Hepatic stellate cell (primary cell): Measurements from ENCODE around the gene NALCN.

ENCODE experiments used
- DNase-seq: peaks from one replicate; pipeline ENCODE4 v3.0.0; 2011; ENCODE audit warnings: low spot score

The NALCN gene

DNA sequence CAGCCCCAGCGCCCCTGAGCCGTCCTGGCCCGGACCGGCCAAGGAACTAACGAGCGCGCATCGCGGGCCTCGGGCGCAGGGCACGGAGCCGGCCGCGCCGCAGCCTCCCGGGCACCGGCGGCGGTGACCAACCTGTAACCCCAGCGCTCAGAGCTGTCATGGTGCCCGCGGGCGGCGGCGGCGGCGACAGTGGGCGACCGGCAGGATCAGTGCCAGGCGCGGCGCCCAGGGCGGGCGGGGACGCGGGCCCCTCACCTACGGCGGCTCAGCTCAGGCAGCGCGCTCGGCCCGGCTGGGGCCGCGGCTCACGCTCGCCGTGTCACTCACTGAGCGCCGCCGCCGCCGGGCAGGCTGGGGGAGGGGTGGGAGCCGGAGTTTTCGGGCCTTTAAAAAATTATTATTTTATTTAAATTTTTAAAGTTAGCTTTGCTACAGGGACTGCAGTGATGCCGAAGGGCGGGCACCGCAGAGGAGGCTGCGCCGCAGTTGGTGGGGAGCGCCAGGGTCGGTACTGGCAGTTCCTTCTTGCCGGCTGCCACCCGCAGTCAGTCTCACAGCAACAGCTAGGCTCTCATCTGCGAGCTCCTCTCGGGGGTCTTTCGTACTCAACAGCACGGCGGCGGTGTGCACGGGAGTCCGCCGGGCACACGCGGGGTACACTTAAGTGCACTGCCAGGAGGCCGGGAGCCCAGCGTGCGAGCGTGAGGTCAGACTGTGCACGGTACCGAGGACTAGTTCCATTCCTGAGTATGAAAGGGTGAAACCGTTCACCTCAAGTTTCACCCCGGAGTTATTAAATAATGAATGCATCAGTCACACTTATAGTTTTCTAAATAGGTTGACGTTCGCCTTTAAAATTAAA lies at the start of gene NALCN:
NALCN (minus strand) TSS at position 328 of the 862 bp plus-strand sequence. CDS start 17,382 bp downstream, outside the sequence.
- DNase-seq: peak; percentile 40

DNA sequence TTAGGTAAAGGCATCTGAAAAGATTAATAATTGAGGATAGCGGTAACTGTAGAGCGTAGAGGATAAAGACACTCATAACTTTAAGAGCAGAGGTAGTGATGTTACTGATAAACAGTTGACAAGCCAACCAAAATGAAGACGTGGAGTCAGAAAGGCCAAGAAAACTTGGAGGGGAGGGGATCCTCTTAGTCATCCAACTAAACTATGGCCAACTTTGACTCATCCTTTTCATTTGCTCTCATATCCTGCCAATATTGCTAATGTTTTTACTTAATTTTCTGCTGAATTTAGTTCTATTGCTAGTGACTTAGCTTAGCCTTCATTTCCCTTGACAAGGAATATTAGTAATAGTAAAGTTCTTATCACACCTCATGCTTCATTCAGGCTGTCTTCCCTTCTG lies 49.6 kb upstream of the NALCN start:
- DNase-seq: no peak

DNA sequence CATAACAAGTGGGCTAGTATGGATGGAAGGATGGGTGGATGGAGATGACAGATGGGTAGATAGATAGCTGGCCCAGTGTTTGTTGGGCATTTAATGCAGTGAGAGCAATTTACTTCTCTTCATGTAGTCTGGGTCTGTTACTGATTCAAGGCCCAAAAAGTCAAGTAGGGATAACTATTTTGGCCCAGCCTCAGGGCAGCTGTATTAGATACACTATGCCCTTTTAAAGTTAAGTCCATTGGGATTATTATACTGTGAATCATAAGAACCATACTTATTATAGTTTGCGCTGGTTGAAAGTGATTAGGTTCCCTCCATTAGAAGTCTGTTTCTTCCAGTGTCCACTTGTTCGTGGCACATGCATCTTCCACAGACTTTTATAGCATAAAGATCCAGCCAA lies 40.9 kb upstream of the NALCN start:
- DNase-seq: no peak

DNA sequence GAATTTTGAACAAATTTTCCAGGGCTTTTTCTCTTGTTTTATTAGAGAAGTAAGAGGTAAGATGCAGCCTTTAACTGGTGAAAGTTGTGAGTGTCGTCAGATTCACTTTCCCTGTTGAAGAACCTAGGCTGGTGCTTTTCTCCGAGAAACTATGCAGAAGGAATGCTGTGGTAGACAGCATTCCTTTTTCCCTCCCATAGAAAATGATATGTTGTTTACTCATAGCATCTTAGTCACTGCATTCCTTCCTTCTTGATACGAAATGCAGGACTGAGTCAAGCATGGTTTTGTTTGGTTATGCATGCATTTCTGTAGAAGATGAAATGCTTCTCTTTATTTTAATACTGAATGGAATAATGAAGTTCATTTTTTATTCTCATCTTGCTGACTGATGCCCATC lies 39.6 kb upstream of the NALCN start:
- DNase-seq: peak; percentile 72

DNA sequence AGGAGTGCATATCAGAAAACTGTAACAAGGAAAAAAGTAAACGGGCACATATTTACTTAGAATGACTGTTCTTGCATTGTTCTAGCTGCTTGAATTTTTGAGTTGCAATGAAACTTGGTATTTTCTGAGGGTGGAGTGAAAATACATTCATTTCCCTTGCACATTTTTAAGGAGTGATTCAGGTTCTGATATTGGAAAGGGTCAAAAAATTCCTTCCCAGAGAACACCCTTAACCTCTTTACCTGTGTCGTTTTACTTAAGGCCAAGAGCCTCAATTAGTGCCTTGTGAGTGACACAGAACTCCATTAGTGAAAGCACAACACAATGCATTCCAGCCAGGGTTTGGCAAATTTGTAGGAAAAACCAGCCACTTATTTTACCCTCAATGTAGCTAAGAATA lies 38.5 kb upstream of the NALCN start:
- no peak for DNase-seq

DNA sequence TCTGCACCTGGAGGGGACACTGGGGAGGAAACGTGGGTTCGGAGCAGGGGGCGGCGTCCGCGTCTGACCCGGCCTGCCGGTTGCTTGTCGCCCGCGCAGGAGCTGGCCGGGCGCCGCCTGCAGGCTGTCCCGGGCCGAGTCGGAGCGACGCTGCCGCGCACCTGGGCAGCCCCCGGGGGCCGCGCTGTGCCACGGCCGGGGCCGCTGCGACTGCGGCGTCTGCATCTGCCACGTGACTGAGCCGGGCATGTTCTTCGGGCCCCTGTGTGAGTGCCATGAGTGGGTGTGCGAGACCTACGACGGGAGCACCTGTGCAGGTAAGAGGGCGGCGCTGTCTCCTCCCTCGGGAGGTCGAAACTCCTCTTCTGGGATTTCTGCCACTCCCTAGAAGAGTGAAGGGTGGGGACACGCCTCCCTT lies 37.5 kb upstream of the NALCN start:
- no peak for DNase-seq

DNA sequence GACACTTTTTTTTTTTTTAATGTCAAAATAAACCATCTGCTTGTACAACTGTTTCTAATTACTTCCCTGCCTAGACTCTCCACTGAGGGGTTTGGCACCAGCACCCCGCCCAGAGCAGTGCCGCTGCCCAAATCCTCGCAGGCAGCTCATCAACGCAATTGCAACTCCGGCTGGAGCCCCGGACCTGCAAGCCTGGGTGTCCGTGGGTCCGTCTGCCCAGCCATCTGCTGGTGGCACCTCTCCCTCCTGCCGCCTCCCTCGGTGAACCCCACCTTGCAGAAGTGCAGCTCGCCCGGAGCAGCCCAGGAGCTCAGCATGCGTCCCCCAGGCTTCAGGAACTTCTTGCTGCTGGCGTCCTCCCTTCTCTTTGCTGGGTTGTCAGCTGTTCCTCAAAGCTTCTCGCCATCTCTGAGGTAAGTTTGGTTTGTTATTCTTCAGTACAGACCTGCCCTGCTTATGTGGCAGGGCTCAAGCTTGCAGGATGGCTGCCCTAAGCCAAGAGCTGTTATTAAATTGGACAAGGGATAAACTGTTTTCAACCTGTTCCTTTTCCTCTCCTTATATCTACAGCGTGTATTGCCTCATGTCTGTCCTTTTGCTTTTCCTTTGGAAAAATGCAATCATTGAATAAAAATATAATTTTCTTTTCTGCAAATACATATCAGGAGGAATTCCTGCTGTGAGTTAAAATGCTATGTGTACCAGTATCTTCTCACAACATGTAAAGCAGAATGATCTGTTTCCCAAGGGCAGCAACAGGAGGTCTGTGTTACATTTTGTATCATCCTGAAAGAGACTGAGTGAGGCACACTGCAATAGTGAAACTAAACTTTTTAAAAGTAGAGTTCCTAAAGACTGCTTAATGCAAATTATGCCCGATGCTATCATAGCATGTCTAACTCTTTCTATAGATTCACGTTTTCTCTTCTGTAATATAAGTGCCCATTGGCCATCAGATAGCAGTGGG lies 36.5 kb upstream of the NALCN start, which contains the start of gene ITGBL1:
ITGBL1 (plus strand) TSS at position 157 of the 967 bp plus-strand sequence; CDS start at position 316, 159 bp downstream.
- DNase-seq: no peak

DNA sequence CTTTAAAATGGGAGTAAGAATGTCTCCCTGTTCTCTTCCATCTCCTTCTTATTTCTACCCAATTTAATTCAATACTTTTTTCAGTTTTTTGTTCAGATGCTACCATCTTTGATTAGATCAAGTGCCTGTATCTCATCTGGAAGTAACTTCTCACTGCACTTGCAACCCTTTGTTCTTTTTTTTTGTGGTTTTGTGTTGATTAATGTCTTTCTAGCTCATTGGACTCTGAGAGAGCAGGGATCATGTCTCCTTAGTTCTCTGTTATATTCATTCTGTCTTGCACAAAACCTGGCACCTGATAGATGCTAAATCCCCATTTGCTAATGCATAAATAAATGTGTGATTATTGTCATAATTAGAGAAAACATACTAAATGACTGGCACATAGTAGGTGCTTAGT lies 35.3 kb upstream of the NALCN start:
- DNase-seq: no peak

DNA sequence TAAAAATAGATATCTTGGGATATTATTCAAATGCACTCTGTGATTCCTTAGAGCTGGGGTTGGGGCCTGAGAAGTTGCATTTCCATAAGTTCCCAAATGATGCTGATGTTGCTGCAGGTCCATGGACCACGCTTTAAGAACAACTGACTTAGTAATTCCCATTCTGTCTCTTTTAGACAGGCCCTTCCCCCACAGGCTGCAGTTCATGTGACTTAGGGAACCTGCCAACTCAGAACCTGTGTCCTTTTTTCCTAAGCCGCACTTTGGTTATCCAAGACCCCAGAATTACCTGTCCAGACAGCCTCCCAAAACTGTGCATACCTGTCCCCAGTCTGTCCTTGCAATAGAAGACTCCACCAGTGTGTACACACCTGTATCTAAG lies 34.4 kb upstream of the NALCN start:
- no peak for DNase-seq

DNA sequence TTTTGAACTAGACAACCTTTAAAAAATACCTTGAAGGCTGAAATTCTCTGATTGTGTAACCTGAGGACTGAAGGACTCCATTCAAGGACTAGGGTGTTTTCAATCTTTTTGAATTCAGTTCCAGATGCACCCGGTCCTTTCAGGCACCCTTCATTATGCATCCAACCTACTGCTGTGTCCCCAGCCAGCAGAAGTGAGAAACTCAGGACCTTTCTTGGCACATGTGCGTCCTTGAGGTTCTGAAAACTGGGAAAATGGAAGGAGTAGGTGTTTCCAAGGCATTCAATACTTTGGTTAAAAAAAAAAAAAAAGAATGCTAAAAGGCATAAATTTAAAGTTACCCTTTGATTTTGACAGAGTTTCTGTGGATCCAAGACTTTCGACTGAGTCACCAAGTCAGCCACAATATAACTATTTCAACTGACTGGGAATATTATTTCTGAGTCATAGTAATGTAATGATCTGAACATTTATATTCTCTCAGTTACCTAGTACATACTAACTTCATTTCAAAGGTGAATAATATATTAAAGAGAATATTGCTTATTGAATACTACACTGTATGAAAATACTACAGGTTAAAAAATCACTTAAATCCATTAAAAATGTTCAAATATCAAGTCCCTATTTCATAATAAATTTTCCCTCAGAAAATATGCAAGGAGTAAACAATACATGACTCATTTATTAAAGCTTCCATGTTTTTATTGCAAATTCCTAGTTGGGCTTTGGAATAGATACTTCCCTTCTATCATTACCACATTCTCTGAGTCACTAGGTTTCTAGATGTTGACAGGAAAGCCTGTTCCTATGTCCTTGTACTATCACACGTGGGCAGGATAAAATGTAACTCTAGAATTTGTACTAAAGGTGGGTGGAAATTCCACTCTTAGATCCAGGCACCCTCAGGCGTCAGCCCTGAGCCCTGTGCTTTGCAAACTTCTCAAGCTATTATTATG lies 33.8 kb upstream of the NALCN start:
- DNase-seq: peak; percentile 55

DNA sequence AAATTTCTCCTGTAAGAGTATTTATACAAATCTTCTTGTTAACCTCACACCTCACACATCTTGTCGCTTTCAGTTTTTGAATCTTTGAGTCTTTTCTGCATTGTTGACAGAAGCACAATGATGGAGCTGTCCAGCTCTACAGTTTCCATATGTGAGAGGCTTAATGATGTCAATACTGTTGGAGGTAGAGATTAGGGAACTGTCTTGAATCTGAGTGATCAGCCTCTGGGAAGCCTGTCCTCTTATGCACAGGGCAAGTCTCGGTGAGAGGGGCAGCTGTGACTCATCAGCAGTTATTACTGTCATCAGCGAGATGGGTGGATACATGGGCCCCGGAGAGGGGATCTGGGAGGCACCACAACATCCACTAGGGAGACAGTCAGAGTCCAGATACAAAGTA lies 31.5 kb upstream of the NALCN start:
- no peak for DNase-seq

DNA sequence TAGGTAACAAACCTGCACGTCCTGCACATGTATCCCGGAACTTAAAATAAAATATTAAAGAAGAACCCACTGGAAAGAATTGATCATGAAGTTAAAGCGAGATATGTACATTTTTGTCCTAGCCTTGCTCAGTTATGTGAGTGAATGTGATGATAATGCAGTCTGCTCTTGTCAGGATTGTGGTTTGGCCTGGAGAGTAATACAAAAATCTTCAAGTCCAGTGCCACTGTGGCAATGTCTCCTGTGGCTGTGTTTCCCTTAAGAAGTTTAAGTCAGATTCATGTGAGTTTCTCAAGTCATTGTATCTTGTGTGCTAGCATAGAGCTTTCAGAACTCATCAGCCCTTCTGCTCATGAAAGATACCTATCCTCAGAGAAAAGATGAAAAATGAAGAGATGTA lies 18.2 kb upstream of the NALCN start:
- DNase-seq: no peak

DNA sequence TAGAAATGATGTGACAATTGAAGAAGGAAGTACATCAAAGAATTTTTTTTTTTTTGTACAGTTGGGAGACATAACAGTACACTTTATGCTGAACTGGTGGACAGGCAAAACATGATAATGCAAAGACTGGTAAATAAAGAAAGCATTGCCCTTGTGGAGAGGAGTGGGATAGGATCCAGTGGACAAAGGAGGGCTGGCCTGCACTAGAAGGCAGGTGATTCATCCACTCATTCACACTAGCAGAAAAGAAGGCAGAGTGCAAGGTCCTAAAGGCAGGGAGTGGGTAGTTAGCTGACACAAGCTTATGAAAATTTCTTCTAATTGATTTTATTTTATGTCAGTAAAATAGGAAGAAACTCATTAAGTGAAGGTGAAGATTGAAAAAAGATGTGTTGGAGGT lies 17.6 kb upstream of the NALCN start:
- DNase-seq: no peak

DNA sequence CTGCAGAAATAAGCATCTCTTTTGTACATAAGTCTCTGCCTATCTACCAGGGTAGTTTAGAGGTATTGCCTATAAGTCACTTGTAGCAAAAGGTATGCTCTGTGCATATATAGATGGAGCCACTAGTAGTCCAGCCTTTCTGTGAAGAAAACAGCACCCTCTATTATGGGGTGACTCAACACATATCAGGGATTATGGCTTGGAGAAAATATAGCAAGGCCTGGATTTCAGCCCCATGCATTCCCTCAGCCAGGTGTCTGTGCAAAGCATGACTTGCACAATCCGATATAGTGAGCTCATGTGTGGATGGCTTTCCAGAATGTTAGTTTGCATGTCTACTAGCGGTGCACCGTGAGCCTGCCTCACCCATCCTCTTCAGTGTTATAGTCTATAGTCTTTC lies 13.4 kb upstream of the NALCN start:
- no peak for DNase-seq

DNA sequence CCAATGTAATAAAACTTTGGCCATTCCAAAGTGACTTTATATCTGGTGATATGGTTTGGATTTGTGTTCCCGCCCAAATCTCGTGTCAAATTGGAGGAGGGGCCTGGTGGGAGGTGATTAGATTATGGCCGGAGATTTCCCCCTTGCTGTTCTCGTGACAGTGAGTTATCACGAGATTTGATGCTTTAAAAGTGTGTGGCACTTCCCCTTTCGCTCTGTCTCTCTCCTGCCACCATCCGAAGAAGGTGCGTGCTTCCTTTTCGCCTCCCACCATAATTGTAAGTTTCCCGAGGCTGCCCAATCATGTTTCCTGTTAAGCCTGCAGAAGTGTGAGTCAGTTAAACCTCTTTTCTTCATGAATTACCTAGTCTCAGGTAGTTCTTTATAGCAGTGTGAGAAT lies 9.3 kb upstream of the NALCN start:
- DNase-seq: no peak

DNA sequence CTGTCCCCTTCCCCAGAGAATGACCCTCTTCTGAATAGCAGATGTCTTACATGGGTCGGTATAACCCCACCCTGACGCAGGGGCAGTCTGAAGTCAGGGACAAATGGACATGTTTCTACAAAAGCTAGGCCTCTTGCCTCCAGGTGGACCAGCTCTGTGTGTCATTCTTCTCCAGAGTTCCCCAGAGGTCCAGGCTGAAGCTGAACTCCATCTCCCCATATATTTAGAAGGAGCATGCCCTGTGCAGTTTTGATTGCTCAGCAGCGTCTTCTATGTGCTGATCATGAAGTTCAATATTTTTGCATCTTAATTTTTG lies 8.8 kb upstream of the NALCN start:
- no peak for DNase-seq

DNA sequence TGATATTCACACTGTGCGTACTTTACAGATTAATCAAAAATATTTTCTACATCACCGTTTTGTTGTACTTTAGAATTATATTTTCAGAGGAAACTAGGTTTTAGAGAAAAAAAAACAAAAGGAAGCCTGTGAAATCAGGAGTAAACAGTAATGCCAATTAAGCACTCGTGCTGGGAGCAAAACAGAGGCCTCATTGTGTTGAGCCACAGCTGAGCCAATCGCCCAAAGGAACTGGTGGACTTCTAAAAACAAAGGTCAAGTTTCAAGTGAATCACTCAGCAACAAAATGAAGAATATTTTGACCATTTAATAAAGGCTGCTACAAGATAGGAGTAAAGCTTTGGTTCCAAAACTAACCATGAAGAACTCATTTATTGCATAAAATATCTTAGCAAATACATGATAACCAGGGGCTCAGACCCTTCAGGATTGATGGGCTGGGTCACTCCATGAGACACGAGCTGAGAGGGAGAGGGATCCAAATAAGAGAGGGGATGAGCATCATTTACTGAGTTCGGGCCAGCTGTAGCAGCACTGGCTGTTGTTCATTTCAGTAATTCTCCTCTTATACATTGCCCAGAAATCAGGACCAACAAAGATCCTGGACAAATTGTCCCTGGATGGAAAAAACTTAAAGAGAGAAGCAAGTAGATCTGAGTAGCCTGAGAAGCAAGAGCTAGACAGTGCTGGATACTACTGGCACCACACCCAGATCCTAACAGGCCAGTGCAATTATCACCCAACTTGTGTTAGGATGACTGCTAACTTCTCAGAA lies 8.3 kb upstream of the NALCN start:
- no peak for DNase-seq

DNA sequence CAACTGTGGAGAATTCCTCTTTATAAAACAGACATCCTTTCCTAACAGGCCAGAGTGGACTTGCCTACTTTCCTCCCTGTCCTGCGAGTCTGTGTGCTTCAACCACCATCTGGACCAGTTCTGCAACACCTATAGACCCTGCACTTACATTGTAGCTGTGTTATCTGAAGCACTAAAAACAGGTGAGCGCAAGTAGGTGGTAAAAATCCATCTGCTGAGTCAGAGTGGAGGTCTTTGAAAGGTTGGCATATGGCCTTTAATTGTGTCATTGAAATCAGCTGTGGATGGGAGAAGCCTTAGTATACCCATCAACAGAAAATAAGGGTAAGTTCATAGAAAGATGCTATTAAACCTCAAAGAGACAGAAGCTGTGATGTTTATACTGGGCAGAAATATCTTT lies 7.6 kb upstream of the NALCN start:
- DNase-seq: no peak

DNA sequence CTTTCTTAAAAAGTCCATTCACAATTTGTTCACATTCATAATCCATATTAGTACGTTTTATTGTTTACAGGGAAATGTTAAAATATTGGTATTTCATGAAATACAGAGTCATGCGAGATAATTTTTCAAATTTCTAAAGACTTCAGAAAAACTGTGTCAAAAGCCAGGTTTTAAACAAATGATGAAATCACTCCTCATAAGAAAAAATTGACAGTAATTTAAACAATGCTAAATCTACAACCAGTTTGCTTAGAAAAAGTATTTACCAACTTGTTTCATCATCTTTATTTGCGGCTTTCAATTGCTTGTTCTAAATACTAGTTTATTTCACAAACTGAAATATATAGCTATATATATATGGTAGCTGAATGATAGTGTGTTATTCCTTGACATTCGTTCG lies 1.2 kb upstream of the NALCN start:
- DNase-seq: no peak

DNA sequence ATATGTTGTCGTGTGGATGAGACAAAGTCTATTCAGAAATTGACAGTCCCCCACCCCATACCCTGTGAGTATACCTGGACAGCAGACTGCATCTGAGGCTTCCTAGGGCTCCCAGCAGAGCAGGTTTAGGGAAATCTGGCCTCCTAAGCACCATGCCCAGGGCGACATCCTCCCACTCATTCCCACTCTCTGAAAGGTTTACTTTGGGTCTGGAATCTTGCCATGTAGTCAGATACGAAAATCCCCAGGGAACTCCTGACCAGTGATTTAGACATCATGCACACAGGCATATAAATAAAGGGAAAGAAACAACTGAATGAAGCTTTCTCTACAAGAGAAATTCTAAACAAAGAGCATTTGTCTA lies 717 bp upstream of the NALCN start:
- peak; percentile 47 for DNase-seq
